Measurements from ENCODE around the gene RNF103.

DNA sequence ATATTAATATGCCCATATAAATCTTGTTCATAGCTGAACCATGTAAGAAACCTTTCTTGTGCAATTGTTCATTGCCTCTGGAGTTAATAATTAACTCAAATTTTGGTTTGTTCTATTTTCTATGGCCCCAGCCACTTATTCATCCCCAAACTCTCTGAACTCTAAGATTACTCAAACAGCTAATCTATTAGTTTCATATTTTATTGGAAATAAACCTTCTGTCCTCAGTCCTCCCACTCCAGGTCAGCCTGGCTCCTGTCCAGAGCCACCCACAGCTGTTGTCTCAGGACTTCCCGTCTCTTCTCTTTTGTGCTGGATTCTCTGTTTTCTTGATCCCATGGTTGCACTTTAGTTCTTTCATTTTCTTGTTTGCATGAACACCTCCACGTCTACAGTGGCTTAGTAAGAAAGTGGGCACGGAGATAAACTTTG is 4.4 kb upstream of the RNF103 start:
- TF ChIP-seq POLR2A (IDR thresholded peaks at IDR 0.05; ENCODE audit: low read depth, low read length) (no peak), CTCF (IDR thresholded peaks at IDR 0.05; ENCODE audit: extremely low read depth in 1 of 2, insufficient read depth in 1 of 2, low read depth in 1 of 2, low read length in 2 of 2) (no peak)

Data from endothelial cell of umbilical vein (primary cell).